HG02840 (cell line): ENCODE results near the gene SKIDA1.

Experiments
- ATAC-seq: cut with Tn5 transposase; IDR thresholded peaks from one replicate; pipeline ENCODE4 v1.9.1; 2021; ENCODE audit warnings: mild to moderate bottlenecking, moderate library complexity, moderate number of reproducible peaks; ENCODE audit not compliant: unreplicated experiment, low FRiP score

Gene SKIDA1

DNA sequence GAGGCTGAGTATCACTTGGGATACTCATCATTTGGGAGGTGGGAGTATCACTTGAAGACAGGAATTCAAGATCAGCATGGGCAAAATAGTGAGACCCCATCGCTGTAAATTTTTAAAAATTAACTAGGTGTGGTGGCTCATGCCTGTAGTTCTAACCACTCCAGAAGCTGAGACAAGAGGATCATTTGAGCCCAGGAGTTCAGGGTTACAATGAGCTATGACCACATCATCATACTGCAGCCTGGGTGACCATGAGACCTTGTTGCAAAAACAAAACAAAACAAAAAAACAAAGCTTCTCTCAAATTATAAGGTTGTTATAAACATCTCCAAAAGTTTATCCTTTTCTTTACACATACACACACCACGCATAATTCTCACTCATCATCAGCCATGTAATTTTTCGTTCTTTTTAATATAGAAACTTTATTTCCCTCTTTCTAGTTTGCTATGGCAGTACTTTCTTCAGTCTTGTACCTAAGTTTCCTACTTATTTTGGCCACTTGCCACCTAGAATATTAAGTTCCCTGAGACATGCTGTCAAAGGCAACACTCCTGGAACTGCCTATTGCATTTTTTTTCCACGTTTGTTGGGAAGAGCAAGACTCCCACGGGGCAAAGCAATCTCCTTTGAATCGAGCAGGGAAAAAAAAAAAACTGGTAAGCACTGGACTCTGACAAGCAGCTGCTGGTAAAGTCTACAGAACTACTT is 37.1 kb downstream of the SKIDA1 start:
- ATAC-seq, result no peak

DNA sequence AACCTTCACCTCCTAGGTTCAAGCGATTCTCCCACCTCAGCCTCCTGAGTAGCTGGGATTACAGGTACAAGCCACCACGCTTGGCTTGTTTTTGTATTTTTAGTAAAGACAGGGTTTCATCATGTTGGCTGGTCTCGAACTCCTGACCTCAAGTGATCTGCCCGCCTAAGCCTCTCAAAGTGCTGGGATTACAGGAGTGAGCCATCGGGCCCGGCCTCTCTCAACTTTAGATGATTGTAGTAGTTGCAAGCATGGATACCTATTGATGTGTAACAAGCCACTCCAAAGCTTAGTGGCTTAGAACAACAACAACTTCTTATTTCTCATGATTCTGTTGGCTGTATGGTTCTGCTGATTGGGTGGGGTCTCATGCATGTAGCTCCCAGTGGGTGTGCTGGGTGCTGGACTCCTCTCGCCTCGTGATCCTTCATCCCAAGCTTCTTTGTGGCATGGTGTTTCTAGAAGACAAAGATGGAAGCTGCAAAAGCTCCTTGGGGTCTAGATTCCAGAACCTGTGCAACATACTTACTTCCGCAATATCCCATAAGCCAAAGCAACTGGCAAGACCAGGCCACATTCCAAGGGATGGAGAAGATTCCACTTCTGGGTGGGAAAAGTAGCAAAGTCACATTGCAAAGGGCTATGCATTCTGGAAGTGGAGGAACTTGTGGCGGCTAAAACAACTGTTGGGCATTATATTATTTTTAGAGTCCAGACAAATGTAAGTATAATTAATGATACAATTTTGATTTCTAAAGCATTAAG is 37.9 kb downstream of the SKIDA1 start:
- ATAC-seq, result no peak

DNA sequence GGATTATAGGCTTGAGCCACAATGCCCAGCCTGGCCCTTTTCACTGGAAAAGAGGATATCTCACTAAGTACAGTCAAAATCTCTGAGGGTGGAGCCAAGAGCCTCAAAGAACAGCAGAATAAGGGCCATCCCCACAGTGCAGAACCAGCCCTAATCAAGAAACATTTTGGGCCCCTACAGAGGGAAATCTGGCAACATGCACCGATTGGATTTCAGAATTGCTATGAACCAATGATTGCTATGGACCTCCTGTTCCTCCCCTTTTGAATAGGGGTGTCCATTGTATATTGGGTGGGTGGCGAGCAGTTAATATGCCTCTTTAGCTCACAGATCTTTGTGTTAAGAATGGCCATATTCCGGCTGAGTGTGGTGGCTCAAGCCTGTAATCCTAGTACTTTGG is 42.7 kb downstream of the SKIDA1 start:
- ATAC-seq, result no peak

DNA sequence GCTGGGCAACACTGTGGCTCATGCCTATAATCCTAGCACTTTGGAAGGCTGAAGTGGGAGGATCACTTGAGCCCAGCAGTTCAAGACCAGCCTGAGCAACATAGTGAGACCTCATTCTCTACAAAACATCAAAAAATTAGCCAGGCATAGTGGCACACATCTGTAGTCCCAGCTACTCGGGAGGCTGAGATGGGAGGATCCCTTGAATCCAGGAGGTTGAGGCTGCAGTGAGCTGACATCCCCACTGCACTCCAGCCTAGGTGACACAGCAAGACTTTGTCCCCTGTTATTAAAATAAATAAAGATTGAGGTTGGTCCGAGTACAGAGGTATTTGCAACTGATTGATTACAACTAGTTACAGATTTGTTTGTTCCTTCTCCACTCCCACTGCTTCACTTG is 44.1 kb downstream of the SKIDA1 start:
- ATAC-seq, result no peak

DNA sequence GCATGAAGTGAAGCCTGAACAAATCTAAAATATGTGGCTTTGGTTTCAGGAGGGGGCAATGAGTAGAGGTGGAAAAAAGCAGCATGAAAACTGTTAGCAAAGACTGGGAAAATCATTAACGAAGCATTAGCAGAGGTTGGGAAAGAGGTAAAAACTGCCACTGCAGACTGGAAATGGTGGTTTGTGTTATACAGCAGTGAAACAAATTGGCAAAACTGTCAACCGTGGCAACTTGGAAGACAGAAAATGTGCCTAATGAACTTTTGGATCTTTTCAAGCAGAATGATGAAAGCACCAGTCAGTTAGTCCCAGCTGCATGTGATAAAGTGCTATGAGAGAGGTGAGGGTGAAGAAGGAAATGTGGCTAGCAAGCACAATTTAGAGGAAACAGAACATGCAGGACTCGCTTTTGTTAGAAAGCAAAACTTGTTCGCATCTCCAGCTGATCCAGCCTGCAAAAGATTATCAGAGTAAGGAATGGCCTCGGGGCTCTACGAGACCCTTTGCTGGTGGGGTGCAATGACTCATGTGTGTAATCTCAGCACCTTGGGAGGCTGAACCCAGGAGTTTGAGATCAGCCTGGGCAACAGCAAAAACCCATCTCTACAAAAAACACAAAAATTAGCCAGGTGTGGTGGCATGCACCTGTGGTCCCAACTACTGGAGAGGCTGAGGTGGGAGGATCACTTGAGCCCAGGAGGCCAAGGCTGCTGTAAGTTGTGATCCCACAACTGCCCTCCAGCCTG is 45.7 kb downstream of the SKIDA1 start:
- ATAC-seq, result no peak

DNA sequence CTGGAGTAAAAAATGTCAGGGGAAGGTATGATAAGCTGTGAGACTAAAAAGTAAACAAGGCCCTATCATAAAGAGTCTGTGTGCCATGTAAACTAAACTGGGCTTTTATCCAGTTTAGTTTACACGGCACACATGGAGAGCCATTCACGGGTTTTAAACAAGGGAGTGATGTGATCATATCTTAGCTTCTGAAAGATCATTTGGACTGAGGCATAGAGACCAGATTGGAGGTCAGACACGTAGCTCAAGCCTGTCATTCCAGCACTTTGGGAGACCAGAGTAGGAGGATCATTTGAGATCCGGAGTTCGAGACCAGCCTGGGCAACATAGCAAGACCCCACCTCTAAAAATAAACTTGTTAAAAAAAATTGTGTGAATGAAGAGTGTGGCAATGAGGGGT is 50.1 kb downstream of the SKIDA1 start:
- ATAC-seq, result no peak

DNA sequence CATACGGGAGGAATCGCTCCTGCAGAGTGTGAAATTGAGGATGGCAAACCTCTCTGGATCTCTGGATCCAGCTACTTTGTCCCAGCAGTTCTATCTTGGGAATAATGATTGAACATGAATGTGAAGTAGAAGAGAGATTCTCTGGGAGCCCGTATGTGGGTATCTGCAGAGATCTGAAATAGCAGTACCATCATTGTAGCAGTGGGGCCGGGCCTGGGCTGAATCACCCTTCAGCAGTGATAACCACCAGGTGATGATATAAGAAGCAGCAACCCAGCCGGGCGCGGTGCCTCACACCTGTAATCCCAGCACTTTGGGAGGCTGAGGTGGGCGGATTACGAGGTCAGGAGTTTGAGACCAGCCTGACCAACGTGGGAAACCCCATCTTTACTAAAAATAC is 51.9 kb downstream of the SKIDA1 start:
- no peak for ATAC-seq

DNA sequence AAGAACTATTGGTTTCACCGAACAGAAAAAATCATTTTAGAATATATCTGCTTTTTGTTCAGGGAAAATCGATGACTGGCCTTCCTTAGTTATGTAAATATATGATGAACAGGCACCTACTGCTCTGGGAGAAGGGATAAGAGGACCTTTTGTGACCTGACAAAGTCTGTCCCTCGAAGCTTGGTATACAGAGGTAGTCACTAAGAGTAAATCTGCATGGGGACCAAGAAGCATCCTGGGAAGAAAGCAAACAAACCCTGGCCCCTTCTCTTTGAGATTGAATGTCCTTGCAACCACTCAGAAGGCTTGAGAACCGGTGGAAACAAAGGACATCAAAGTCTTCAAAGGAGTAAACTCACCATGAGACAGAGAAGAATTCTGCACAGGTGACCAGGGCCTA is 52.3 kb downstream of the SKIDA1 start:
- no peak for ATAC-seq

DNA sequence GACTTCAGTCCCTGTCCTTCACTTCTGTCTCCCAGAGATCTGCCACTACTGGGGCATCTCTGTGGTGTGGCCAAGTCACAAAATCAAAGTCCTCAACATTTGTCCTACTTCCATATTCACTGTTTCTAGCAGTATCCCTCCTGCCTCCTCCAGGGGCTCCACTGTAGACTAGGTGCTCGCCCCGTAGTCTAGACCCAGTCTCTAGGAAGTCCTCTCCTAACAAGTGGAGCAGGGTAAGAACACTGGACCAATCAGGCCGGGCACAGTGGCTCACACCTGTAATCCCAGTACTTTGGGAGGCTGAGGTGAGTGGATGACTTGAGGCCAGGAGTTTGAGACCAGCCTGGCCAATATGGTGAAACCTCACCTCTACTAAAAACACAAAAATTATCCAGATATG is 57.4 kb downstream of the SKIDA1 start:
- ATAC-seq, result no peak

DNA sequence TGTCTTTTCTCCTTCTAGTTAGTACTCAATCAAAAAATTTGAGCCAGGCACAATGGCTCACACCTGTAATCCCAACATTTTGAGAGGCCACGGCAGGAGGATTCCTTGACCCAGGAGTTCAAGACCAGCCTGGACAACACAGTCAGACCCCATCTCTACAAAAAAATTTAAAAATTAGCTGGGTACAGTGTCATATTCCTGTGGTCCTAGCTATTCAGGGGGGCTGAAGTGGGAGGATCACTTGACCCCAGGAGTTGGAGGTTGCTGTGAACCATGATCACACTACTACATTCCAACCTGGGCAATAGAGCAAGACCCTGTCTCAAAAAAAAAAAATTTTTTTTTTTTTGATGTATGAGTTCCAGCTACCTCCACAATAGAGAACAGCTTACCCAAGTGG is 57.8 kb downstream of the SKIDA1 start:
- ATAC-seq, result no peak

DNA sequence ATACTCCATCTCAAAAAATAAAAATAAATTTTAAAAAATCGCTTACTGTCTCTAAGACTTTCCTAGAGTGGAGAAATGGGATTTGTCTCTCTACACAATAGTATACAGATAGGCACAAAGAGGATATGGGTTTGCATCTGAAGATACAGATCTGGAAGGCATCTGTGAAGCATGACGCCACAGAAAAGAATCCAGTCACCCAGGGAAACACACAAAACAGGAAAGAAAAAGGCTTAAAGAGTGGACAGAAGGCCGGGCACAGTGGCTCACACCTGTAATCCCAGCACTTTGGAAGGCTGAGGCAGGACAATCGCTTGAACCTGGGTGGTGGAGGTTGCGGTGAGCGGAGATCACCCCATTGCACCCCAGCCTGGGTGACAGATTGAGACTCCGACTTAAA is 61.3 kb downstream of the SKIDA1 start:
- ATAC-seq, result no peak
